B cell (primary cell): ENCODE results near the gene DIPK1A. TPM values are rescaled to one million over a fixed set of nuclear protein-coding genes. Genes with fewer than 3 reads are reported as not detected.
A peak's percentile ranks its signal among the peaks of the same experiment; 100 is the strongest.

Experiments
- ATAC-seq: fragments of 200-7000 bp; cut with Tn5 transposase; one replicate; pipeline ENCODE4 v1.10.0; 2021; ENCODE audit warnings: low read depth, mild to moderate bottlenecking, moderate number of reproducible peaks, moderate library complexity
- CTCF ChIA-PET: fragments of 350-600 bp; sonication (Branson Sonifier 250); formaldehyde crosslinking; loops from one replicate; lab custom pipeline; 2021; ENCODE audit warnings: antibody characterized with exemption, inconsistent platforms; lab: Charles Lee
- POLR2A ChIA-PET: fragments of 350-600 bp; sonication (Branson Sonifier 250); formaldehyde crosslinking; loops from one replicate; lab custom pipeline; 2021; ENCODE audit warnings: antibody characterized with exemption; lab: Charles Lee
- DNase-seq: peaks from one replicate; pipeline ENCODE4 v3.0.0; 2013
- H2AFZ ChIP-seq: 2 replicates; pipeline ENCODE4 v1.6.1; 2012; ENCODE audit warnings: mild to moderate bottlenecking, low read depth, low read length; ENCODE audit not compliant: insufficient read depth, poor library complexity, severe bottlenecking
- H3K27ac ChIP-seq, 2 donors: 1 replicate in 1 of 2; 2 replicates in 1 of 2; pipeline ENCODE4 v1.5.1; 2012 to 2013; ENCODE audit warnings: low read length in 2 of 2, mild to moderate bottlenecking in 2 of 2, moderate library complexity in 1 of 2
- H3K27me3 ChIP-seq, 4 experiments: fragments of 200-600 bp in 1 of 4; sonication (generic) in 1 of 4; replicated peaks in 1 of 4; 1 replicate in 2 of 4; 2 replicates in 2 of 4; pipeline versions ENCODE4 v1.6.1 to v1.7.0; 2013 to 2016; ENCODE audit warnings: low read length in 3 of 4, mild to moderate bottlenecking in 2 of 4, mixed read lengths in 1 of 4, moderate library complexity in 1 of 4; ENCODE audit not compliant: insufficient read depth in 4 of 4, control insufficient read depth in 3 of 4; ENCODE audit errors: control extremely low read depth in 1 of 4
- H3K36me3 ChIP-seq, 2 experiments: replicated peaks in 1 of 2; 1 replicate in 1 of 2; 2 replicates in 1 of 2; pipeline versions ENCODE4 v1.6.1 to v1.7.1; 2013; ENCODE audit warnings: low read length in 1 of 2; ENCODE audit not compliant: insufficient read depth in 2 of 2, control insufficient read depth in 1 of 2; ENCODE audit errors: control extremely low read depth in 1 of 2, extremely low read depth in 1 of 2
- H3K4me1 ChIP-seq, 2 donors: fragments of 200-600 bp in 1 of 2; sonication (generic) in 1 of 2; 1 replicate in 1 of 2; 2 replicates in 1 of 2; pipeline versions ENCODE4 v1.5.1 to v1.6.1; 2013 to 2017; ENCODE audit warnings: low read length in 2 of 2; ENCODE audit not compliant: control insufficient read depth in 2 of 2, insufficient read depth in 2 of 2
- H3K4me2 ChIP-seq: replicated peaks from 2 replicates; pipeline ENCODE3; 2012; ENCODE audit warnings: mild to moderate bottlenecking, low read depth, low read length; ENCODE audit not compliant: poor library complexity, severe bottlenecking
- H3K4me3 ChIP-seq, 5 experiments: fragments of 200-600 bp in 1 of 5; sonication (generic) in 1 of 5; 1 replicate in 3 of 5; 2 replicates in 2 of 5; pipeline versions ENCODE4 v1.5.1 to v1.7.0; 2011 to 2016; ENCODE audit warnings: low read length in 4 of 5, mild to moderate bottlenecking in 4 of 5, low read depth in 2 of 5, control low read depth in 1 of 5, moderate library complexity in 1 of 5; ENCODE audit not compliant: insufficient read depth in 1 of 5; ENCODE audit errors: control extremely low read depth in 1 of 5, extremely low read depth in 1 of 5
- H3K79me2 ChIP-seq: fragments of 200-600 bp; sonication (generic); one replicate; pipeline ENCODE4 v1.6.0; 2016; ENCODE audit warnings: low read length; ENCODE audit not compliant: control insufficient read depth, insufficient read depth
- H3K9ac ChIP-seq: fragments of 200-600 bp; sonication (generic); 2 replicates; pipeline ENCODE4 v1.6.1; 2017; ENCODE audit warnings: mild to moderate bottlenecking, low read length, moderate library complexity
- H3K9me3 ChIP-seq, 3 donors: one replicate each; pipeline versions ENCODE4 v1.6.1 to v1.7.1; 2013; ENCODE audit warnings: low read length in 2 of 3; ENCODE audit not compliant: control insufficient read depth in 2 of 3, insufficient read depth in 1 of 3; ENCODE audit errors: control extremely low read depth in 1 of 3
- H4K20me1 ChIP-seq: 2 replicates; pipeline ENCODE4 v1.6.0; 2012; ENCODE audit warnings: mild to moderate bottlenecking, low read length; ENCODE audit not compliant: insufficient read depth, control insufficient read depth, poor library complexity, severe bottlenecking
- H3K27ac Mint-ChIP-seq: one replicate; pipeline ENCODE4 v1.8.0; 2021; ENCODE audit warnings: mixed read lengths
- H3K27me3 Mint-ChIP-seq: one replicate; pipeline ENCODE4 v1.8.0; 2021; ENCODE audit warnings: mixed read lengths
- H3K4me1 Mint-ChIP-seq: one replicate; pipeline ENCODE4 v1.8.0; 2021; ENCODE audit warnings: mixed read lengths
- H3K4me3 Mint-ChIP-seq: one replicate; pipeline ENCODE4 v1.8.0; 2021; ENCODE audit warnings: mixed read lengths
- H3K9me3 Mint-ChIP-seq: one replicate; pipeline ENCODE4 v1.8.0; 2022; ENCODE audit warnings: mixed read lengths; ENCODE audit not compliant: insufficient read depth
- EZH2 ChIP-seq: IDR thresholded peaks from 2 replicates; pipeline ENCODE4 v1.6.1; 2012; ENCODE audit warnings: borderline replicate concordance, low read depth, mild to moderate bottlenecking, moderate library complexity, low read length; ENCODE audit not compliant: insufficient read depth, poor library complexity, severe bottlenecking
- WGBS: methylation state at CpG from one replicate; pipeline ENCODE4 v1.1.5; 2013; ENCODE audit warnings: missing lambda C conversion rate; ENCODE audit not compliant: insufficient coverage; 5-methylcytosine and 5-hydroxymethylcytosine counted together
- intact Hi-C: fragments of 100-400 bp; cut with micrococcal nuclease; formaldehyde crosslinking; loops from one replicate; pipeline ENCODE4 v1.10.0; 2022
- polyA plus RNA-seq: library from polyadenylated mRNA; depleted of rRNA; stranded (reverse); fragments of >200 nt; gene quantifications from 2 replicates; pipeline ENCODE4 v1.2.3, GENCODE V29; 2012
- total RNA-seq, 2 donors: library from RNA; stranded (reverse); fragments of 120-200 nt in 1 of 2; gene quantifications; 1 replicate in 1 of 2; 2 replicates in 1 of 2; pipeline versions ENCODE4 v1.2.3 to v1.2.4, GENCODE V29; 2013 to 2022
- TF ChIP-seq, protein P1 (sequence below): fragments of 200-600 bp; IDR thresholded peaks from one replicate; pipeline ENCODE4 v1.8.0; 2022; ENCODE audit warnings: antibody characterized with exemption, mild to moderate bottlenecking

DIPK1A gene
- total and polyA plus RNA-seq, 2 donors (not counting 1 experiment from before 2014, with no cell fraction given): 10.7 to 22.7 TPM

DNA sequence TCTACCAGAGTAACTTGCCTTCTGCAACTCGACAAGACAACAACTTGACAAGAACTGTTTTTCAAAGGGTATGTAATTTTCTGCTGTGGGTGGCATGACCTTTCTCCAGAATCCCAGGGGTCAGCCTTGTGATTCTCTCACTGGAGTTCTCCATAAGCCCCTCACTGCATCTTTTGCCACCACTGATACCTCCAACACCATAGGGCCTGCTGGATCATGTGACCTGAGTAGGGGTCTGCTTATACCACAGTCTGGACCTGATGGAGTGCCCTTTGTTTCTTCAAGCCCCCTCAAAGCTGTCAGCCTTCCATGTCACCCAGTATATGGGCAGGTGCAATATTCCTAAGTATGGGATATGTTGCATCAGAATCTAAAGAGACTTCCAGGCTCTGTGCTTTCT, 31.6 kb upstream of the DIPK1A start:
- ATAC-seq (no peak), DNase-seq (no peak)
- intact Hi-C loops: loop anchor here (5.0 kb wide), 1 partner anchor 41 kb away; no protein-coding TSS in a partner anchor
- peak overlapping the region; percentile 46 for H3K27ac Mint-ChIP-seq
- no peak for TF ChIP-seq EZH2
- ChIA-PET POLR2A (interaction anchor here (3.1 kb wide), 1 partner anchor 32 kb away, joined by 32 read pairs; the partner anchor contains the start of gene DIPK1A), CTCF (interaction anchor here (0.7 to 3.8 kb wide), 20 partner anchors 10 to 150 kb away, joined by 3 to 405 read pairs (median 20); partner anchors contain the start of gene DIPK1A)
- H3K4me3 ChIP-seq: no peak overlapping the region
- H4K20me1 ChIP-seq: no peaks in the 10 kb centered on the region
- H3K36me3 ChIP-seq: no peaks in the 10 kb centered on the region
- H3K27me3 Mint-ChIP-seq: no peaks in the 10 kb centered on the region
- no peaks in the 10 kb centered on the region for H3K27me3 ChIP-seq
- no peak overlapping the region for H3K9ac ChIP-seq
- no peak overlapping the region for H3K27ac ChIP-seq
- H3K4me1 ChIP-seq: peaks cover 35 to 41% of the 10 kb centered on the region in 2 donors
- H2AFZ ChIP-seq: no peak overlapping the region
- no peaks in the 10 kb centered on the region for H3K9me3 Mint-ChIP-seq
- H3K4me3 Mint-ChIP-seq: no peak overlapping the region
- H3K4me1 Mint-ChIP-seq: peaks cover 42% of the 10 kb centered on the region
- no CpG with 5 or more reads among the region's 1 CpG for WGBS
- H3K4me2 ChIP-seq: no peak overlapping the region
- peaks cover 4% of the 10 kb centered on the region for H3K79me2 ChIP-seq
- H3K9me3 ChIP-seq: no peaks in the 10 kb centered on the region

DNA sequence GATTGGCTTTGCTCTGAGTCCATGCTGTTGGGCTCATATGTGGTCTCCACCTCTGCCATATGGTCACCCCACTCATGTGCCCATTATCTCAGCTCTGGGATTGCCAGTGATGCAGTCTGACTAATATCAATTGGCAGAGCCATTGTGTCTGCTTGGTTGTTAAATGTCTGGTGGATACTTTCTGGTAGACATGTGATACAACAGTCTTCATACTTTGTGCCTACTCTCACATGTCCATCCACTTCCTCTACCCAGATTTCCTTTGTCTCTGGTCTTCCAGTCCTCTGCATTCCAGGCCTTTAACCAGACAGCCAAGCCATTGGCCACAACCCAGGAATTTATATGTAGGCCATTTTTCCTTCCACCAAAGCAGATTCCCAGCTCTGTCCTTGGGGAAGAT, 30.8 kb upstream of the DIPK1A start:
- POLR2A ChIA-PET: interaction anchor here (3.1 kb wide), 1 partner anchor 31 kb away, joined by 32 read pairs; the partner anchor contains the start of gene DIPK1A
- H3K27ac ChIP-seq: no peak overlapping the region
- H3K9ac ChIP-seq: no peak overlapping the region
- Mint-ChIP-seq H3K4me3 (peak overlapping the region; percentile 1), H3K27me3 (no peaks in the 10 kb centered on the region), H3K9me3 (no peaks in the 10 kb centered on the region), H3K27ac (peak overlapping the region; percentile 78), H3K4me1 (peaks cover 42% of the 10 kb centered on the region)
- intact Hi-C loops: loop anchor here (5.0 kb wide), 1 partner anchor 40 kb away; no protein-coding TSS in a partner anchor
- ATAC-seq: no peak
- H3K36me3 ChIP-seq: no peaks in the 10 kb centered on the region
- peaks cover 35 to 41% of the 10 kb centered on the region in 2 donors for H3K4me1 ChIP-seq
- H3K27me3 ChIP-seq: no peaks in the 10 kb centered on the region
- H3K4me3 ChIP-seq: no peak overlapping the region
- H3K9me3 ChIP-seq: no peaks in the 10 kb centered on the region
- DNase-seq: no peak
- H2AFZ ChIP-seq: no peak overlapping the region
- no peak overlapping the region for H3K4me2 ChIP-seq
- no peaks in the 10 kb centered on the region for H4K20me1 ChIP-seq
- TF ChIP-seq, protein P1, sequence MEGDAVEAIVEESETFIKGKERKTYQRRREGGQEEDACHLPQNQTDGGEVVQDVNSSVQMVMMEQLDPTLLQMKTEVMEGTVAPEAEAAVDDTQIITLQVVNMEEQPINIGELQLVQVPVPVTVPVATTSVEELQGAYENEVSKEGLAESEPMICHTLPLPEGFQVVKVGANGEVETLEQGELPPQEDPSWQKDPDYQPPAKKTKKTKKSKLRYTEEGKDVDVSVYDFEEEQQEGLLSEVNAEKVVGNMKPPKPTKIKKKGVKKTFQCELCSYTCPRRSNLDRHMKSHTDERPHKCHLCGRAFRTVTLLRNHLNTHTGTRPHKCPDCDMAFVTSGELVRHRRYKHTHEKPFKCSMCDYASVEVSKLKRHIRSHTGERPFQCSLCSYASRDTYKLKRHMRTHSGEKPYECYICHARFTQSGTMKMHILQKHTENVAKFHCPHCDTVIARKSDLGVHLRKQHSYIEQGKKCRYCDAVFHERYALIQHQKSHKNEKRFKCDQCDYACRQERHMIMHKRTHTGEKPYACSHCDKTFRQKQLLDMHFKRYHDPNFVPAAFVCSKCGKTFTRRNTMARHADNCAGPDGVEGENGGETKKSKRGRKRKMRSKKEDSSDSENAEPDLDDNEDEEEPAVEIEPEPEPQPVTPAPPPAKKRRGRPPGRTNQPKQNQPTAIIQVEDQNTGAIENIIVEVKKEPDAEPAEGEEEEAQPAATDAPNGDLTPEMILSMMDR: no peak
- no peak for TF ChIP-seq EZH2
- CTCF ChIA-PET: interaction anchor here (1.9 to 3.8 kb wide), 7 partner anchors 9 to 137 kb away, joined by 11 to 405 read pairs (median 76); partner anchors contain the start of gene DIPK1A
- peaks cover 4% of the 10 kb centered on the region for H3K79me2 ChIP-seq
